HuH-7.5 (cell line): ENCODE data around the gene LCP1.

Source experiments
- DNase-seq: peaks from one replicate; pipeline ENCODE4 v3.0.0; 2011; ENCODE audit warnings: low spot score

Gene LCP1

DNA sequence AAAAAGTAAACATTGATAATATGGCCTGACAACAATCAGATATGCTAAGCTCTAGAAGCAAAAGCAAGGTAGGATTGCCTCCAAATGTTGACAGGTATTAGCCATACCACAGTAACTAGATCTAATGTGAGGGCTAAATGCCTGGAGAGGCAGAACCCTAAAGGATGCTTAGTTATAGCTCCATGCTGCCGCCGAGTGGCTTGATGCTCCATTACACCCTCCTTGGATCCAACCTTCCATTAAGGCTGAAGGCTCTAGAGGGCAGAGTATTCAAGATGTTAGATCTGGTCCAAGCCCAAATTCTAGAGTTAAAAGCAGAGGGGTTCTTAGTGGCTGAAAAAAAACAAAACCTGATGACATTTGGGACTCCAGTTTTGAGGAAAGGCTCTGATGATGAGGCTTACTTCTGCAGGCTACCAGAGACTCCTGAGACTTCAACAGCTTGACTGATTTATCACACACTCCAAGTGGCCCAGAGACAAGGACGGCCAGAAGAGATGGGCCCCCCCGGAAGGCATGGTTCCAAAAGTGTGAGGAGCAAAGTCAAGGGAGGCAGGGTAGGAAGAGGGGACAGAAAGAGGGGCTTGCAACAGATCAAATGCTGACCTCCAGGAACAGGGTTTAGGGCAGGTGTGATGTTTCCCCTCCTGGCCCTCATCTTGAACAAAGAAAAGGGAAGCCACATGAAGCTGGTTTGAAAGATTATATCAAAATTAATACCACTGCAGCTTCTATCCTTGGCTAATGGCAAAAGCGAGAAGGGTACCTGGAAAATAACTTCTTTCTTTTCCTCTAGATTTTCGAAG, 55.2 kb downstream of the LCP1 start:
- DNase-seq = peak; percentile 35

GRCh38 chr13:46126056-46126455, 55.9 kb downstream of the LCP1 start:
- DNase-seq = no peak

DNA sequence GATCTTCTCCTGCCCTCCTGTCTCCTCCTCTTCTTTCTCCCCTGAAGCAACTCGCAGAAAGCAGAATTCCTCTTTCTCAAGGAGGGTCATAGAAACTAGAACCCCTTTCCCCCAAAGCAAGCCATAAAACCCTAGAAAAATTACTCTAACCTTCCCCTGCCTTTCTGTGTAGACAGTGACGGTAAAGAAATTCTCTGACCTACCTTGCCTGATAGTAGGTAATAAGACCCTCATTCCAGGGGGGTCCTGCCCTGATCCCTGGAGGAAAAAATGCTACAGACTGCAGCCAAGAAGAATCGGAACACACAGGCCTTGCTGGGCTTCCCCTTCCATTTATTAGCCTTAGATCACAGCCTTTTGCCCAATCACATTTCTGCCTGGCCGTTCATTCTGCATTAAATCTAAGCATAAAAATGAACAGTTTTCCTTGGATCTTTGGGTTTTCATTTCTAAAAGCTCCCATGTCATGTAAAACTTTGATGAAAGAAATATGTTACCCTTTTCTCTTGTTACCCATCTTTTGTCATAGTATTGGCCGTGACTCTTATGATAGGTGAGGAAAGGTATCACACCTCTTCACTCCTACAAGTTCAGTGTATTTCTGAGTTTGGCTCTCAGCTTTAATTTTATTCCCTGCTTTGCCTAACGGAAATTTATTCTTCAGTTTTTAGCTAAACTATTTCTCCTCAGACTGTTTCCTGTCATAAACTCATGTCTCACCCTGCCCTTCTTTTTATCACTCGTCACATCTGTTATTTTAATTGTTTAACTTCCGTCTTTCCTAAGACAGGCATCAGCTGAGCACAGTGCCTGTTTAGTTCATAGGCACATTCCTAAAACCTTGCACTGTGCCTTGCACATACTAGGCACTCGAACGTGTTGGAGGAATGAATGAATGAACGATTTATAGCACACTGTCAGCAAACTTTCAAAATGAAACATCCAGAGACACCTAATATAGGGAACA, 56.7 kb downstream of the LCP1 start:
- no peak for DNase-seq

DNA sequence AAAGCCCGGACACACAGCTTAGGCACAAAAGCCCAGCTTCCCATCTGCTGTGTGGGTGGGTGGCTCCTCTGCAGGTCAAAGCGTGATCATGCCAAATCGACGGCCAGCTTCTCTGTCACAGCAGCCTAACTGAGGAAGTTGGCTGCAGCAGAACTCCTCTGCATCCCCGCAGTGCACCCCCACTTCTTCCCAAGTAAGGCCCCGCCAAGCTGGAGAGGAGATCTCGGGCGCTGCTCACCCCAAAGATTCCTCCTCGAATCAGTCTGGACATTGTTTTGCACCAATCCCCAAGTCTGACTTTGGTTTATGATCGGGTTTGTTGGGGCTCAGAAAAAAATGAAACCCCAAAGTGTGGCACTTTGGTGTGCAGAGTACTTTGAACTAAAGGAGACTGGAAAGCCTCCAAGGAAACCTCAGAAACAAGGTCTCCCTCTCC, 57.4 kb downstream of the LCP1 start:
- DNase-seq = no peak

GRCh38 chr13:46122304-46122703, 59.7 kb downstream of the LCP1 start:
- DNase-seq = no peak

DNA sequence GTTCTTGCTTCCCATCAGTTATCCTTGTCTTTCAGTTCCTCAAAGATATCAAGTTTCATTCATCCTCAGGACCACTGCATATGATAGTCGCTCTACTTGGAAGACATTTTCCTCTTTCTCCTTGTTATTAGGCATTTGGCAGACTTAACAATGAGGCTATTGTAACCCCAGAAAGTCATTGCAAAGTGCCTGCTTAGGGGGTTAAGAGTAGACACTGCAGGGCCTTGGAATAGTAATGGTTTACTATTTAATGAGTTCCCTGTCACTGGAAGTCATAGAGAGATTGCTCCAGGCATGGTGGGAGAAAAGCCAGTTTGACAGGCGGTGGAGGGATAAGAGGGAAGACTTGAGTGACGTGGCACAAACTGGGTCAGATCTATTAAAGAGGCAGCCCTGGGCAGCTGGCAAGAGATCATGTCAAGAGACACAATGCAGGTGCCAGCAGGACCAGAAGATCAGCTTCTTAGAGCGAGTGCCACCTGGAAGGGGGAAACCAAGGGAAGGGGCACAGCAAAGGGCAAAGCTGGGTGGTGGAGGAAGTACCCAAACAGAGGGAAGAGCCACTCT, 60.3 kb downstream of the LCP1 start:
- DNase-seq = no peak

DNA sequence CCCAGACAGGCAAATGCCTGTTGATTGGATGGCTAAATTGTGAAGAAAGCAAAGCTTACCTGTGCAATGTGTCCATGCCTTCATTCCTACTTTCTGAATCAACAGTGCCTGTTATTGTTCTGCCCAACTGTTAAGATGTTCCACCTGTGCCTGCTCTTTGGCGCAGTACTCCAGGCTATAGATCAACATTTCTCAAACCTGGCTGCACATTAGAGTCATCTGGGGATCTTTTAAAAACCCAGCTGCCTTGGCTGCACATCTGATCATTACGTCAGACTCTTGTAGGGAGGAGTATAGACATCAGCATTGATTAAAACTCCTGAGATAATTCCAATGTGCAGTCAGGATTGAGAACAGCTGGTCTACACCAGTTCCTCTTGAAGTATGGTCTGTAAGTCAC, 60.9 kb downstream of the LCP1 start:
- no peak for DNase-seq

DNA sequence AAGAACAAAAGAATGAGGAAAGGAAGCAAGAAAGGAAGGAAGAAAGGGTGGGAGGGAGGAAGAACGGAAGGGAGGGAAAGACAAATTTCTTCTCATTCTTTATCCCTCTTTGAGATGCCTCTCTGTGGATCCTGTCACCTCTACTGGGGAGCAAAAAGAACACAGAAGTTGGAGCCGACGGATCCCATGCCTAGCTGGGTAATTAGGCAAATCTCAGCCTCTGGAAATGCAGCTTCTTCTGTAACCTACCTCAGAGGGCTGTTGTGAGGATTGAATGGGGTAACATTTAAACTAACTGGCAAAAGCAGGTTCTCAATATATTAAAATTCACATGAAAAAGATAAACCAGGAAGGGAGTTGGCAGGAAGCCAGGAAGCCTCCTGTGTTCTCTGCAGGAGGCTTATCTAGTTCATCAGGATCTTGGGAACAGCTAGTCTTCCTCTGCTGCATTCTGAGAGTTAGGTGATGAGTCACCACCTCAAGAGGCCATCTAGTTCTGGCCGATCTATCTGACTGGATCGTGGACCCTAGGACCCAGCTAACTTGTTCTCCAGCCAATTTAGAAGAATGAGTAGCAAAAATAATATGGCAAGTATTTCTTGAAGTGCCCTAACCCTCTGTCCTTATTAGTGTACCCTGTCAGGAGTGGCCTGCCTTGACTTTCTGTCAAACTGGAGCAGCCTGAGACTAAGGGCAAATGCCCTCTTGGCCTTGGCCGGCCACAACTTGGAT, 61.9 kb downstream of the LCP1 start:
- no peak for DNase-seq

DNA sequence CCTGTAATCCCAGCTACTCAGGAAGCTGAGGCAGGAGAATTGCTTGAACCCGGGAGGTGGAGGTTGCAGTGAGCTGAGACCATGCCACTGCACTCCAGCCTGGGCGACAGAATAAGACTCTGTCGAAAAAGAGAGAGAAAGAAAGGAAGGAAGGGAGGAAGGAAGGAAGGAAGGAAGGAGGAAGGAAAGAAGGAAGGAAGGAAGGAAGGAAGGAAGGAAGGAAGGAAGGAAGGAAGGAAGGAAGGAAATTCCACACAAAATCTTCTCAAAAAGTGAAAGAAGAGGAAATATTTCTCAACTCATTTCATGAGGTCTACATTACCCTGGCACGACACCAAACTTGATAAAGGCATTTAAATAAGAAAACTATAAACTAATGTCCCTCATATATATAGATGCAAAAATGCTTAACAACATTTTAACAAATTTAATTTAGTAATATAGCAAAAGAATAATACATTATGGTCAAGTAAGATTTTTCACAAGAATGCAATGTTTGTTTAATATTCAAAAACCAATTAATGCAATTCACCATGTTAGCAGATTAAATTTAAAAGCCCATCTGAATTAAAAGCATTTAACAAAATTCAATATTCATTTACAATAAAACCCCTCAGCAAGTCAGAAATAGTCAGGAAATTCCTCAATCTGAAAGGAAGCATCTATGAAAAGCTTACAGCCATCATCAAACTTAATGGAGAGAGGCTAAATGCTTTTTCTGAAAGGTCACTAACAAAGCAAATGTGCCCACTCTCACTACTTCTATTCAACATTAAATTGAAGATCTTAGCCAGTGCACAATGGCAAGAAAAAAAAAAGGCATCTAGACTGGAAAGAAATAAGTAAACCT, 65.1 kb downstream of the LCP1 start:
- no peak for DNase-seq

DNA sequence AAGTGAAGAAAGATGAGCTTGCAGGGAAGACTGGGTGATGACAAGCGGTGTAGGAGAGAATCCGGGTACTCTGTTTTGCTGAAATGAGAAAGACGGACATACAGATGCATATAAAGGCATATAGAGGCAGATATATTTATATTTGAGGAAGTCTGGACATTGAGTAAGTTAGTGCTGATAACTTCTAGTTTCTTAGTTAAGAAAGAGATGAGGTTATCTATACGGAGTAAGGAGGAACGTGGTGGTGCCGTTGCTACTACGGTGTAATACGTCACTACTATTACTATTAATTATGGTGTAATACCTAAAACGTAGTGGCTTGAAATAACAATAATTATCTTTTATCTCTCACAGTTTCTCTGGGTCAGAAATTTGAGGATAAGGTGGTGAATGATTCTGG, 67.4 kb downstream of the LCP1 start:
- DNase-seq = no peak

- DNase-seq = no peak
Observed at GRCh38 chr13:46113596-46113995, 68.4 kb downstream of the LCP1 start.

GRCh38 chr13:46111151-46111550, 70.8 kb downstream of the LCP1 start:
- DNase-seq = no peak

DNA sequence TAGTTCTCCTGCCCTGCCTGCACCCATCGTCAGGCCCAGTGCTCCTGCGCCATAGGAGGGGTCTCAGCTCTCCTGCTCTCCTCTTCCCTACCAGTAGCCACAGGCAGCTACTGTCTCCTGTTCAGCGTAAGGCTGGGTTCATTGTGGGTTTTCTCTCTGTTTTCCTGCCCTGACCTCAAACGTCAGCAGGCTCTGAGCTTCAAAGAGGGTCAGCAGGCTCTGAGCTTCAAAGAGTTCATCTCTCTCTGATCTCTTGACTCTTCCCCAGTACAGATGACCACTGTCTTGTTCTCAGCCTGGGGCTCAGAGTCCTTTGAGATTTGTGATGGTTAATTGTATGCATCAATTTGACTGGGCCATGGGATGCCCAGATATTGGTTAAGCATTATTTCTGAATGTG, 72.5 kb downstream of the LCP1 start:
- DNase-seq = no peak

- no peak for DNase-seq
Observed at GRCh38 chr13:46106839-46107371, 75.1 kb downstream of the LCP1 start.

DNA sequence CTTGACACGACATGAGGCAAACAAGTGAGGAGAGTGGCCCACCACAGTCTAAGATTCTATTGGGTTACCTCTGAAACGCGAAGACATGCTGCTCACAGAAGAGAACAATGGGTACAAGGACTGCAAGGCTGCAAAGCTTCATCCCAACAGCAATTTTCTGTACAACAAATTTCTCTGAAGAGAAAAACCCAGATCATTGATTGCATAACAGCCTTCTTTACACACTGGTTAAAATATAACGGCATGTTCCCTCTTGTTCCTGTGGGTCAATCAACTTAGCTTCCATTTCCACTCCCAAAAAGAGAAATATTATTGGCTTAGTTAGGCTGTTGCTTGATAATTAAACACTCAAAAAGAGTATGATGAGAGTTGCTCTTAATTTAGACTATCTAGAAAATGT, 77.1 kb downstream of the LCP1 start, which contains the start of gene CPB2:
CPB2 (minus strand) TSS at position 166 of the 400 bp plus-strand sequence; CDS start at position 142, 24 bp downstream.
- DNase-seq = no peak

GRCh38 chr13:46103037-46103436, 78.9 kb downstream of the LCP1 start:
- no peak for DNase-seq

DNA sequence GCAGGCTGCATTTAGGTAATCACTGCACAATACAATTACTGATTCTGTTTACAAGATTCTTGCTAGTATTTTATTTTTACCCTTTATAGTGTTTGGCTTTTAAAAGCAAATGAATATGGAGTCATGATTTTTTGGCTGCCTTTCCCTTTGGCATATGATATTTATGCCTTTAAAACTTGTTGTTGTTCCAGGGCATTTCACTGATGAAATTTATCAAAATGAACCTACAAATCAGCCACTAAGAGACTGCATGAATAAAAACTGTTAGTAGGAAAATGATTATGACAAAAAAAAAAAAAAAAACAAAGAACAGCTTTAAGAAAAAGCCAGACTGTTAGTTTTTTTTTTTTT, 79.7 kb downstream of the LCP1 start:
- DNase-seq = no peak

- DNase-seq = no peak
Observed at GRCh38 chr13:46101484-46102254, 80.3 kb downstream of the LCP1 start.

- no peak for DNase-seq
Observed at GRCh38 chr13:46101002-46101401, 81.0 kb downstream of the LCP1 start.
